Dedifferentiated amniotic fluid mesenchymal stem cell (primary cell): ENCODE data around the gene NUFIP1.
A peak's percentile ranks its signal among the peaks of the same experiment; 100 is the strongest.
"Not testable (repeated sequence)": the region's sequence is repeated elsewhere in the genome, so short reads cannot be mapped to it uniquely, and the experiment has no call there.

Experiments
- DNase-seq: peaks from one replicate; pipeline ENCODE4 v3.0.0-alpha.2; 2016; ENCODE audit errors: extremely low spot score

The NUFIP1 gene

GRCh38 chr13:44989071-44989889 is at the start of gene NUFIP1, which contains the start of gene GPALPP1:
Gene NUFIP1, minus strand, starts transcription at chr13:44989471. Its CDS starts 35 bp downstream, at chr13:44989436.
Gene GPALPP1, plus strand, starts transcription at chr13:44989538. Its CDS starts 117 bp downstream, at chr13:44989655.
- DNase-seq, result peak; percentile 99

- no peak for DNase-seq
Measured at GRCh38 chr13:45036206-45036605, 46.9 kb upstream of the NUFIP1 start.

- DNase-seq, result no peak
Measured at GRCh38 chr13:45034342-45034741, 45.1 kb upstream of the NUFIP1 start.

GRCh38 chr13:45024847-45025246 is 35.6 kb upstream of the NUFIP1 start:
- DNase-seq, result no peak

- no peak for DNase-seq
Measured at GRCh38 chr13:45021250-45021649, 32.0 kb upstream of the NUFIP1 start.

- DNase-seq, result not testable (repeated sequence)
Measured at GRCh38 chr13:45019981-45020380, 30.7 kb upstream of the NUFIP1 start.

GRCh38 chr13:45016792-45017425 is 27.6 kb upstream of the NUFIP1 start:
- no peak for DNase-seq

- no peak for DNase-seq
Measured at GRCh38 chr13:45015300-45015699, 26.0 kb upstream of the NUFIP1 start.

- no peak for DNase-seq
Measured at GRCh38 chr13:45011198-45011597, 21.9 kb upstream of the NUFIP1 start.

- DNase-seq, result no peak
Measured at GRCh38 chr13:45007823-45008222, 18.6 kb upstream of the NUFIP1 start.

- no peak for DNase-seq
Measured at GRCh38 chr13:45007225-45007624, 18.0 kb upstream of the NUFIP1 start.

- no peak for DNase-seq
Measured at GRCh38 chr13:45004096-45004495, 14.8 kb upstream of the NUFIP1 start.

- no peak for DNase-seq
Measured at GRCh38 chr13:45003417-45003816, 14.1 kb upstream of the NUFIP1 start.

- no peak for DNase-seq
Measured at GRCh38 chr13:44989941-44990340, 670 bp upstream of the NUFIP1 start.

- DNase-seq, result no peak
Measured at GRCh38 chr13:44978328-44978727, 10.9 kb downstream of the NUFIP1 start.

GRCh38 chr13:44976949-44977583 is 12.2 kb downstream of the NUFIP1 start:
- DNase-seq, result no peak

- no peak for DNase-seq
Measured at GRCh38 chr13:44976196-44976595, 13.1 kb downstream of the NUFIP1 start.

- no peak for DNase-seq
Measured at GRCh38 chr13:44974056-44974793, 15.0 kb downstream of the NUFIP1 start.

- peak; percentile 68 for DNase-seq
Measured at GRCh38 chr13:44972956-44973581, 16.2 kb downstream of the NUFIP1 start.

GRCh38 chr13:44971656-44972595 is 17.3 kb downstream of the NUFIP1 start:
- peak; percentile 61 for DNase-seq
